Endothelial cell (in vitro differentiated cells): ENCODE results near the gene PPFIBP2. TPM values are rescaled to one million over a fixed set of nuclear protein-coding genes. Genes with fewer than 3 reads are reported as not detected.

Experiments
- DNase-seq: peaks from one replicate; pipeline ENCODE4 v3.0.0; 2021; ENCODE audit warnings: low spot score
- H3K27ac Mint-ChIP-seq: one replicate; pipeline ENCODE4 v1.8.0; 2021; ENCODE audit warnings: mixed read lengths, inconsistent platforms; ENCODE audit not compliant: unreplicated experiment
- H3K27me3 Mint-ChIP-seq: one replicate; pipeline ENCODE4 v1.8.0; 2021; ENCODE audit warnings: mild to moderate bottlenecking, moderate library complexity, mixed read lengths, inconsistent platforms; ENCODE audit not compliant: unreplicated experiment
- H3K36me3 Mint-ChIP-seq: one replicate; pipeline ENCODE4 v1.8.0; 2021; ENCODE audit warnings: mild to moderate bottlenecking, low read depth, mixed read lengths, inconsistent platforms; ENCODE audit not compliant: unreplicated experiment
- H3K4me1 Mint-ChIP-seq: one replicate; pipeline ENCODE4 v1.8.0; 2021; ENCODE audit warnings: mild to moderate bottlenecking, mixed read lengths, inconsistent platforms; ENCODE audit not compliant: unreplicated experiment
- H3K4me3 Mint-ChIP-seq: one replicate; pipeline ENCODE4 v1.8.0; 2021; ENCODE audit warnings: mild to moderate bottlenecking, mixed read lengths, inconsistent platforms; ENCODE audit not compliant: unreplicated experiment
- H3K9me3 Mint-ChIP-seq: one replicate; pipeline ENCODE4 v1.8.0; 2021; ENCODE audit warnings: mixed read lengths, inconsistent platforms; ENCODE audit not compliant: unreplicated experiment
- total RNA-seq: library from RNA; stranded (reverse); fragmentation: NEBNext Ultra II Directional; extraction: Animal tissue kit (Norgen Biotek cat#: 25700); gene quantifications from one replicate; pipeline ENCODE4 v1.2.1, GENCODE V29; 2021; ENCODE audit not compliant: unreplicated experiment
- TF ChIP-seq, protein P1 (sequence below): fragments of 200-600 bp; sonication (generic); IDR thresholded peaks from one replicate; pipeline ENCODE4 v1.5.0; 2021; ENCODE audit warnings: antibody characterized with exemption; ENCODE audit not compliant: unreplicated experiment

The PPFIBP2 gene
- total RNA-seq, 1 donor from 2014 or later: 7.3 TPM

DNA sequence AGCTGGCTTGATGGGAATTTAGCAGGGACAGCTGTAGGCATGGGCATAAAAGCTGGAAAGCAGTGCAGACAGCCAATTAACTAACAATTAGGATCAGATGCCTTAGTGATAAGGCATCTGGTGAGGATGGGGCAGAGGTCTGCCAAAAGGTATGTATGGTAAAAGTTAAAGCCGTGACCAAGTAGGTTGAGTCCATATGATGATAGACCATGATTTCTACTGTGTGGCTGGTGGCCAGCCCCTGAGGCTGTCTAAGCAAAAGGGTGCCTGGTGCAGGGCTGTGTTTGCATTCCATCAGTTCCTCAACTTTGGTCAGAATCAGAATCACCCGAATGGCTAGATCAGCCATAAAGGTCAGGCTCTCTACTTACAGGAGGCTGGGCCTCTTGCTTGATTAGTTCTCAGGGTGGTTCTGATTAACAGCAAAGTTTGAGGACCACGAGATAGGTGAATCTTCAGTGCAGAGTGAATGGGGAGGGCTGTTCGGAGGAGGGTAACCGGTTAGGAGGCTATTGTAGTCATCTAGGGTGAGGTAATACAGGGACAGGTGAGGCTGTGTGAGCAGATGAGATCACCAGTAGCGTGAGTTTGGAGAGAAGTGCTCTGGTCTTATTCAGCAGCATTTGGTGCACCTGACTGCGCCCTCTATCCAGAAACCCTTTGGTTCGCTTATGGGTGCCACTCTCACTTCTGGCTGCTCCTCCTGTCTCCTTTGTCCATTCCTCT, 27.2 kb downstream of the PPFIBP2 start:
- no peak overlapping the region for H3K27ac Mint-ChIP-seq
- no peak overlapping the region for H3K4me3 Mint-ChIP-seq
- no peaks in the 10 kb centered on the region for H3K9me3 Mint-ChIP-seq
- H3K4me1 Mint-ChIP-seq: peaks cover 3% of the 10 kb centered on the region
- no peaks in the 10 kb centered on the region for H3K36me3 Mint-ChIP-seq
- TF ChIP-seq, protein P1, sequence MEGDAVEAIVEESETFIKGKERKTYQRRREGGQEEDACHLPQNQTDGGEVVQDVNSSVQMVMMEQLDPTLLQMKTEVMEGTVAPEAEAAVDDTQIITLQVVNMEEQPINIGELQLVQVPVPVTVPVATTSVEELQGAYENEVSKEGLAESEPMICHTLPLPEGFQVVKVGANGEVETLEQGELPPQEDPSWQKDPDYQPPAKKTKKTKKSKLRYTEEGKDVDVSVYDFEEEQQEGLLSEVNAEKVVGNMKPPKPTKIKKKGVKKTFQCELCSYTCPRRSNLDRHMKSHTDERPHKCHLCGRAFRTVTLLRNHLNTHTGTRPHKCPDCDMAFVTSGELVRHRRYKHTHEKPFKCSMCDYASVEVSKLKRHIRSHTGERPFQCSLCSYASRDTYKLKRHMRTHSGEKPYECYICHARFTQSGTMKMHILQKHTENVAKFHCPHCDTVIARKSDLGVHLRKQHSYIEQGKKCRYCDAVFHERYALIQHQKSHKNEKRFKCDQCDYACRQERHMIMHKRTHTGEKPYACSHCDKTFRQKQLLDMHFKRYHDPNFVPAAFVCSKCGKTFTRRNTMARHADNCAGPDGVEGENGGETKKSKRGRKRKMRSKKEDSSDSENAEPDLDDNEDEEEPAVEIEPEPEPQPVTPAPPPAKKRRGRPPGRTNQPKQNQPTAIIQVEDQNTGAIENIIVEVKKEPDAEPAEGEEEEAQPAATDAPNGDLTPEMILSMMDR: no peak
- no peak for DNase-seq
- H3K27me3 Mint-ChIP-seq: peaks cover 5% of the 10 kb centered on the region

DNA sequence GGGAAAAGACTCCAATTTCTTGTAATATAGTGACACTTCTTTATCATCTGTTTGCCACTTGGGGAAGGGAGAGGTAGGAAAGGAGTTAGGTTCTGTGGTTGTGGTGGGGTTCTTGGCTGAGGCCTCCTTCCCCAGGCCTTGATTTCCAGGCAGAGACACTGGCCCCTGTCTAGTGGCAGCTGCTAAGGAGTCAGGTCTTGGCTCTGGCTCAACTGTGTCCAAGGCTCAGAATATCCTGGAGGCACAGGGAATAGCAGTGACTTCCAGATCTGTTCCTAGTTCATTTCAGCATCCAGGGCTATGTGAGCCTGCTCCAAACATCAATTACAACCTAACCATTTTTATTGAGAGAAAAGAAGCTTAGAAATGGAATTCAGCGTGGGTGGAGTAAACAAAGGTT, 29.5 kb downstream of the PPFIBP2 start:
- peaks cover 7% of the 10 kb centered on the region for H3K4me1 Mint-ChIP-seq
- no peak overlapping the region for H3K4me3 Mint-ChIP-seq
- H3K9me3 Mint-ChIP-seq: no peaks in the 10 kb centered on the region
- TF ChIP-seq, protein P1: no peak
- no peak for DNase-seq
- peaks cover 2% of the 10 kb centered on the region for H3K27me3 Mint-ChIP-seq
- H3K27ac Mint-ChIP-seq: no peak overlapping the region
- H3K36me3 Mint-ChIP-seq: no peaks in the 10 kb centered on the region

DNA sequence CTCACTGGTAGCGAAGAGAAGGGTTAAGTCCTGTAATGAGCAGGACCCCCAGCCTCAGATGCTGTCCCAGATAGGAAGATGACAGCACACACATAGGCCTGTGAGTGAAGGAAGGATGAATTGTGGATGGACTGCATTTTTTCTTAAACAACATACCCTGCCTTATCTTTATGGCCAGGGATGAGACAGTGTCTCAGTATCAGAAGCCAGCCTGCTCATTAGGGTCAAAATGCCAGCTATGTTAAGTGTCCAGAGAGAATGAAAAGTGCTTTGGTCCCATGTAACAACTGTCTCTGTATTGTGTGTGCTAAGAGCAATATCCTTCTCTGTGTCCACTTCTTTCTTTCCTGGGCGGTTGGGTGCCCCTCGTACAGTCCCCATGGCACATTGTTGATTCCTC, 30.2 kb downstream of the PPFIBP2 start:
- TF ChIP-seq, protein P1: no peak
- Mint-ChIP-seq H3K27ac (no peak overlapping the region), H3K4me3 (no peak overlapping the region), H3K9me3 (no peaks in the 10 kb centered on the region), H3K27me3 (peaks cover 2% of the 10 kb centered on the region), H3K36me3 (no peaks in the 10 kb centered on the region), H3K4me1 (peaks cover 7% of the 10 kb centered on the region)
- no peak for DNase-seq

DNA sequence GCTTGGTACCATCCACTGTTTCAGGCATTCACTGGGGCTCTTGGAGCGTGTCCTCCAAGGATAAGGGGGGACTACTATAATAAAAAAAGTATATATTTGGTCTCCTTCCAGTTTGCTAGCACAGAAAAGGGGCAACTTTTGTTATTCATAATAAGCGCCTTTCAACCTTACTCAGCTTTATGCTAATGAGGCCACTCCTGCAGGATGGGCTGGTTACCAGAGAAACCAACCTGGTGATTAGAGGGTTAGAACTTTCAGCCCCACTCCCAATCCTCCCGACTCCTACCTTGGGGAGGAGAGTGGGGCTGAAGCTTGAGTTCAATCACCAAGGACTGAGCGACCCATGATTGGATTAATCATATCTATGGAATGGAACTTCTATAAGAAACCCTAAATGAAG, 31.8 kb downstream of the PPFIBP2 start:
- TF ChIP-seq, protein P1: no peak
- Mint-ChIP-seq H3K4me3 (no peak overlapping the region), H3K27ac (no peak overlapping the region), H3K36me3 (no peaks in the 10 kb centered on the region), H3K4me1 (peaks cover 7% of the 10 kb centered on the region), H3K9me3 (no peaks in the 10 kb centered on the region), H3K27me3 (peaks cover 2% of the 10 kb centered on the region)
- no peak for DNase-seq

DNA sequence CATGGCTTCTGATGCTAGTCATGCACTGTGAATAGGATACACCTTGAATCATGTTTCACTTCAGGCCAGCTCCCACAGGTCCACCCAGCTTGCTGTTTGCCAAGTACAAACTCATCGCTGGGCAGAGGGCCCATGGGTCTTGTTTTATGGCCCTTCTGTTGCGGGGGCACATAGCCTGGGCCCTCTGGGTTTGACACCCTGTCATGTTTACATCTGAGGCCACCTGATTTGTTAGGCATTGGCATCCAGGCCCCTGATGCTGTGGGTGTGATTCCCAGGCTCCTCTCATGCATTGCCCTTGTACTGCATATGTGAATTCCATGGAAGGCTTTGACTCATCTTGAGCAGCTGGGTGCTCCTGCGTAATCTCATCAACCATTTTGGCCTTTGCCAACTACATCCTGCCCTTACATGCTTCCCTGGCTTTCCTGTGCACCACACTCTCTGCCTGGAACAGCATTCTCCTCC, 32.6 kb downstream of the PPFIBP2 start:
- H3K36me3 Mint-ChIP-seq: no peaks in the 10 kb centered on the region
- TF ChIP-seq, protein P1: no peak
- no peak for DNase-seq
- peaks cover 7% of the 10 kb centered on the region for H3K4me1 Mint-ChIP-seq
- H3K9me3 Mint-ChIP-seq: no peaks in the 10 kb centered on the region
- peaks cover 2% of the 10 kb centered on the region for H3K27me3 Mint-ChIP-seq
- no peak overlapping the region for H3K4me3 Mint-ChIP-seq
- no peak overlapping the region for H3K27ac Mint-ChIP-seq
